ENCODE results near the gene VPS13D. TPM values are rescaled to one million over a fixed set of nuclear protein-coding genes. Genes with fewer than 3 reads are reported as not detected.

The VPS13D gene
- total and polyA plus RNA-seq, 10 of the 15 experiments (the other 5 are each of a cell fraction or from before 2014, with no cell fraction given): 1.4 to 16.9 (median 8.5) TPM

DNA sequence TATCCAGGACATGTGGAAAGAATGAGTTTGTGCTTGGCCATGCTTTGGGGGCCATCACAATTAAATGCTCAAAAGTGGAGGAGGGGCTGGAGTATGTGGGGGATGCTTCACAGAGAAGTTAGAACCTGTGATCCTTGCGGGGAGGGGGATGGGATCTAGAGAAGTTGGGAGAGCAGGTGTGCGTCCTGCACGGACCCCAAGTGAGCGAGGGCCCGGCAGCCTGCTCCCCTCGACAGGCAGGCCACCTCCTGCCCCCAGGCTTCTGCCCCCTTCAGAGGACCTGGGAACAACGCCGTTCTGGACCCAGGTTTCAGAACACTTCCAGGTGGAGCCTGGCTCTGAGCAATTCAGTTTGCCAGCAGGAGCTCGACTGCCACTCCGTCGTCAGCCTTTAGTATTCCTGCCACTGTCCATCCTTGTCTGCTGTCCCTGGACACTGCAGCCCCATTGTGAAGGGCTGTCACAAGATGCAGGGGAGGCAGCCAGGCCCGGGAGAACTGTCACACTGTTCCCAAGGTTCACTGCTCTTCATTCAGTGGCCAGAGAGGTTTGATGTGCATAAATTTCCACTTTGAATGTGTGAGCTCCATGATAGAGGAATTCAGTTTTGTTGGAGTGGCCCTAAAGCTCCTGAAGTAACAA is 275.9 kb downstream of the VPS13D start:
- Histone ChIP-seq H3K79me2 (ENCODE audit: control insufficient read depth, insufficient read depth, low read length) (no peaks in the 10 kb centered on the region), H4K20me1 (ENCODE audit: control insufficient read depth, insufficient read depth) (no peaks in the 10 kb centered on the region), H3K27ac (ENCODE audit: control insufficient read depth, insufficient read depth) (no peak overlapping the region), H3K9me3 (replicated peaks; ENCODE audit: control insufficient read depth, insufficient read depth, low read length) (no peaks in the 10 kb centered on the region), H3K36me3 (ENCODE audit: control insufficient read depth in 2 of 2, insufficient read depth in 2 of 2, low read length in 1 of 2) (peaks cover 0 to 3% of the 10 kb centered on the region in 2 experiments; a peak in 3 of 4 replicates), H2AFZ (ENCODE audit: control insufficient read depth, low read depth, low read length) (no peak overlapping the region), H3K27me3 (replicated peaks in 1 of 2; ENCODE audit: control insufficient read depth in 2 of 2, insufficient read depth in 2 of 2, low read length in 1 of 2) (no peaks in the 10 kb centered on the region), H3K4me3 (no peak overlapping the region), H3K9ac (ENCODE audit: control insufficient read depth, insufficient read depth, low read length) (no peak overlapping the region), H3K4me2 (ENCODE audit: control insufficient read depth, insufficient read depth) (no peak overlapping the region), H3K4me1 (ENCODE audit: control insufficient read depth, insufficient read depth, low read length) (no peaks in the 10 kb centered on the region)
- in situ Hi-C loops (cut with MboI) (no loop called here), intact Hi-C loops (cut with micrococcal nuclease; ENCODE audit: unreplicated experiment) (no loop called here)
- no TSS peak for BruUV-seq (replicated peaks)
- ChIA-PET CTCF (no interaction called here), RAD21 (ENCODE audit: unreplicated experiment) (no interaction called here), SMC1A (ENCODE audit: uncharacterized antibody, unreplicated experiment) (no interaction called here), POLR2A (no interaction called here)
- FAIRE-seq (no peak), DNase-seq (ENCODE audit: low read depth, low spot score) (no peak), ATAC-seq (no peak)
- TF ChIP-seq SIN3A (IDR thresholded peaks at IDR 0.05; ENCODE audit: low read depth, low read length) (no peak), SUZ12 (IDR thresholded peaks at IDR 0.05; ENCODE audit: unreplicated experiment) (no peak), GABPA (IDR thresholded peaks at IDR 0.05; ENCODE audit: low read depth) (no peak), CHD2 (IDR thresholded peaks at IDR 0.05; ENCODE audit: borderline replicate concordance, low read depth, low read length) (no peak), ZBED1 (IDR thresholded peaks at IDR 0.05; ENCODE audit: borderline replicate concordance) (no peak), CBFB (IDR thresholded peaks at IDR 0.05; ENCODE audit: low read depth) (no peak), NFYB (IDR thresholded peaks at IDR 0.05; ENCODE audit: insufficient read depth, low read depth, low read length) (no peak), SRF (IDR thresholded peaks at IDR 0.05; ENCODE audit: low read depth in 2 of 2, low read length in 2 of 2) (no peak), EP300 (IDR thresholded peaks at IDR 0.05; ENCODE audit: borderline replicate concordance in 1 of 2, control insufficient read depth in 1 of 2, low read depth in 2 of 2, low read length in 2 of 2) (no peak), CREB1 (IDR thresholded peaks at IDR 0.05; ENCODE audit: low read depth) (no peak), ZNF217 (IDR thresholded peaks at IDR 0.05) (no peak), CHD4 (IDR thresholded peaks at IDR 0.05) (no peak), MYB (IDR thresholded peaks at IDR 0.05; ENCODE audit: borderline replicate concordance, low read depth, low read length) (no peak), IRF4 (IDR thresholded peaks at IDR 0.05; ENCODE audit: low read depth, low read length) (no peak), RBBP5 (conservative IDR thresholded peaks at IDR 0.05) (no peak), ZNF24 (IDR thresholded peaks at IDR 0.05) (no peak), YY1 (IDR thresholded peaks at IDR 0.05; ENCODE audit: low read depth, low read length) (no peak)
- TF ChIP-seq, protein P1, sequence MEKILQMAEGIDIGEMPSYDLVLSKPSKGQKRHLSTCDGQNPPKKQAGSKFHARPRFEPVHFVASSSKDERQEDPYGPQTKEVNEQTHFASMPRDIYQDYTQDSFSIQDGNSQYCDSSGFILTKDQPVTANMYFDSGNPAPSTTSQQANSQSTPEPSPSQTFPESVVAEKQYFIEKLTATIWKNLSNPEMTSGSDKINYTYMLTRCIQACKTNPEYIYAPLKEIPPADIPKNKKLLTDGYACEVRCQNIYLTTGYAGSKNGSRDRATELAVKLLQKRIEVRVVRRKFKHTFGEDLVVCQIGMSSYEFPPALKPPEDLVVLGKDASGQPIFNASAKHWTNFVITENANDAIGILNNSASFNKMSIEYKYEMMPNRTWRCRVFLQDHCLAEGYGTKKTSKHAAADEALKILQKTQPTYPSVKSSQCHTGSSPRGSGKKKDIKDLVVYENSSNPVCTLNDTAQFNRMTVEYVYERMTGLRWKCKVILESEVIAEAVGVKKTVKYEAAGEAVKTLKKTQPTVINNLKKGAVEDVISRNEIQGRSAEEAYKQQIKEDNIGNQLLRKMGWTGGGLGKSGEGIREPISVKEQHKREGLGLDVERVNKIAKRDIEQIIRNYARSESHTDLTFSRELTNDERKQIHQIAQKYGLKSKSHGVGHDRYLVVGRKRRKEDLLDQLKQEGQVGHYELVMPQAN (conservative IDR thresholded peaks at IDR 0.05): no peak
- TF ChIP-seq, protein P2, sequence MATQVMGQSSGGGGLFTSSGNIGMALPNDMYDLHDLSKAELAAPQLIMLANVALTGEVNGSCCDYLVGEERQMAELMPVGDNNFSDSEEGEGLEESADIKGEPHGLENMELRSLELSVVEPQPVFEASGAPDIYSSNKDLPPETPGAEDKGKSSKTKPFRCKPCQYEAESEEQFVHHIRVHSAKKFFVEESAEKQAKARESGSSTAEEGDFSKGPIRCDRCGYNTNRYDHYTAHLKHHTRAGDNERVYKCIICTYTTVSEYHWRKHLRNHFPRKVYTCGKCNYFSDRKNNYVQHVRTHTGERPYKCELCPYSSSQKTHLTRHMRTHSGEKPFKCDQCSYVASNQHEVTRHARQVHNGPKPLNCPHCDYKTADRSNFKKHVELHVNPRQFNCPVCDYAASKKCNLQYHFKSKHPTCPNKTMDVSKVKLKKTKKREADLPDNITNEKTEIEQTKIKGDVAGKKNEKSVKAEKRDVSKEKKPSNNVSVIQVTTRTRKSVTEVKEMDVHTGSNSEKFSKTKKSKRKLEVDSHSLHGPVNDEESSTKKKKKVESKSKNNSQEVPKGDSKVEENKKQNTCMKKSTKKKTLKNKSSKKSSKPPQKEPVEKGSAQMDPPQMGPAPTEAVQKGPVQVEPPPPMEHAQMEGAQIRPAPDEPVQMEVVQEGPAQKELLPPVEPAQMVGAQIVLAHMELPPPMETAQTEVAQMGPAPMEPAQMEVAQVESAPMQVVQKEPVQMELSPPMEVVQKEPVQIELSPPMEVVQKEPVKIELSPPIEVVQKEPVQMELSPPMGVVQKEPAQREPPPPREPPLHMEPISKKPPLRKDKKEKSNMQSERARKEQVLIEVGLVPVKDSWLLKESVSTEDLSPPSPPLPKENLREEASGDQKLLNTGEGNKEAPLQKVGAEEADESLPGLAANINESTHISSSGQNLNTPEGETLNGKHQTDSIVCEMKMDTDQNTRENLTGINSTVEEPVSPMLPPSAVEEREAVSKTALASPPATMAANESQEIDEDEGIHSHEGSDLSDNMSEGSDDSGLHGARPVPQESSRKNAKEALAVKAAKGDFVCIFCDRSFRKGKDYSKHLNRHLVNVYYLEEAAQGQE (IDR thresholded peaks at IDR 0.05; ENCODE audit: low read depth, low read length): no peak
- 85% methylated on average over 12 of the region's 12 CpGs for WGBS (ENCODE audit: insufficient coverage, insufficient replicate concordance, low lambda C conversion rate, missing lambda C conversion rate)
